SK-N-SH (cell line): Measurements from ENCODE around the gene CALML6. TPM values are rescaled to one million over a fixed set of nuclear protein-coding genes. Genes with fewer than 3 reads are reported as not detected.

ENCODE experiments used
- CTCF ChIA-PET: fragments of 300-600, 350-600 bp; formaldehyde crosslinking; extraction: SDS; loops from one replicate; lab custom pipeline; 2021; lab: Yijun Ruan, JAX
- POLR2A ChIA-PET: fragments of 350-600 bp; sonication (Branson Sonifier 250); formaldehyde crosslinking; extraction: SDS; loops from one replicate; lab custom pipeline; 2020; ENCODE audit warnings: antibody characterized with exemption, inconsistent platforms; lab: Yijun Ruan, JAX
- DNase-seq: peaks from one replicate; pipeline ENCODE4 v3.0.0; 2012
- H2AFZ ChIP-seq: fragments of 200-600 bp; sonication (generic); 2 replicates; pipeline ENCODE4 v1.8.1; 2016; ENCODE audit warnings: antibody characterized with exemption, mild to moderate bottlenecking, low read depth
- H3F3A ChIP-seq: fragments of 200-600 bp; sonication (generic); replicated peaks from 2 replicates; pipeline ENCODE3; 2016; ENCODE audit warnings: antibody characterized with exemption, mild to moderate bottlenecking; ENCODE audit not compliant: insufficient read depth
- H3K27ac ChIP-seq, 2 experiments: fragments of 200-500 bp in 1 of 2; fragments of 200-600 bp in 1 of 2; sonication (Bioruptor generic) in 1 of 2; sonication (generic), shearing (Covaris generic) in 1 of 2; 2 replicates each; pipeline versions ENCODE4 v1.5.1 to v1.6.1; 2014 to 2016; ENCODE audit warnings: low read depth in 2 of 2, inconsistent platforms in 1 of 2, low read length in 1 of 2, mild to moderate bottlenecking in 1 of 2, mixed read lengths in 1 of 2
- H3K27me3 ChIP-seq: fragments of 200-600 bp; sonication (generic), shearing (Covaris generic); 2 replicates; pipeline ENCODE4 v1.6.1; 2016; ENCODE audit warnings: mixed run types; ENCODE audit not compliant: insufficient read depth
- H3K36me3 ChIP-seq, 2 experiments: fragments of 200-500 bp in 1 of 2; fragments of 200-600 bp in 1 of 2; sonication (Bioruptor generic) in 1 of 2; sonication (generic) in 1 of 2; replicated peaks in 1 of 2; 2 replicates each; pipeline versions ENCODE3 to v1.5.1; 2014 to 2016; ENCODE audit warnings: low read length in 1 of 2, mild to moderate bottlenecking in 1 of 2; ENCODE audit not compliant: insufficient read depth in 2 of 2, control insufficient read depth in 1 of 2
- H3K4me1 ChIP-seq, 2 experiments: fragments of 200-500 bp in 1 of 2; fragments of 200-600 bp in 1 of 2; sonication (Bioruptor generic) in 1 of 2; sonication (generic), shearing (Covaris generic) in 1 of 2; 2 replicates each; pipeline versions ENCODE4 v1.5.1 to v1.6.1; 2014 to 2016; ENCODE audit warnings: low read depth in 1 of 2, low read length in 1 of 2, mixed run types in 1 of 2; ENCODE audit not compliant: insufficient read depth in 2 of 2, control insufficient read depth in 1 of 2
- H3K4me2 ChIP-seq: fragments of 200-600 bp; sonication (generic), shearing (Covaris generic); 2 replicates; pipeline ENCODE4 v1.6.1; 2017; ENCODE audit warnings: mixed run types
- H3K4me3 ChIP-seq, 2 experiments: fragments of 200-500 bp in 1 of 2; fragments of 200-600 bp in 1 of 2; sonication (Bioruptor generic) in 1 of 2; sonication (generic), shearing (Covaris generic) in 1 of 2; 2 replicates each; pipeline versions ENCODE4 v1.5.1 to v1.8.1; 2014 to 2016; ENCODE audit warnings: low read depth in 2 of 2, inconsistent platforms in 1 of 2, low read length in 1 of 2, mild to moderate bottlenecking in 1 of 2, mixed read lengths in 1 of 2, moderate library complexity in 1 of 2
- H3K79me2 ChIP-seq: fragments of 200-600 bp; sonication (generic); 2 replicates; pipeline ENCODE4 v1.8.1; 2017; ENCODE audit warnings: mild to moderate bottlenecking; ENCODE audit not compliant: insufficient read depth
- H3K9ac ChIP-seq: fragments of 200-600 bp; sonication (generic); 2 replicates; pipeline ENCODE4 v1.6.1; 2017; ENCODE audit warnings: mixed run types
- H3K9me2 ChIP-seq: fragments of 200-600 bp; sonication (generic); 2 replicates; pipeline ENCODE4 v1.6.1; 2017; ENCODE audit warnings: mixed run types
- H3K9me3 ChIP-seq: fragments of 200-600 bp; sonication (generic); 2 replicates; pipeline ENCODE4 v1.6.1; 2017; ENCODE audit warnings: mixed run types, mild to moderate bottlenecking, moderate library complexity
- H4K20me1 ChIP-seq: fragments of 200-600 bp; sonication (generic); 2 replicates; pipeline ENCODE4 v1.6.1; 2017; ENCODE audit warnings: mild to moderate bottlenecking, mixed run types; ENCODE audit not compliant: insufficient read depth
- CHD2 ChIP-seq: fragments of 150-350 bp; IDR thresholded peaks from 2 replicates; pipeline ENCODE4 v1.6.1; 2018; ENCODE audit warnings: low read length; ENCODE audit not compliant: partially characterized antibody
- ELF1 ChIP-seq: IDR thresholded peaks from 2 replicates; pipeline ENCODE4 v1.4.0; 2012
- EP300 ChIP-seq, 2 experiments: IDR thresholded peaks; 2 replicates each; pipeline versions ENCODE4 v1.4.0 to v1.6.1; 2012; ENCODE audit warnings: borderline replicate concordance in 1 of 2, low read depth in 1 of 2, low read length in 1 of 2
- EZH2phosphoT487 ChIP-seq: fragments of 200-600 bp; sonication (generic); IDR thresholded peaks from 2 replicates; pipeline ENCODE4 v1.6.1; 2017; ENCODE audit warnings: low read depth, mixed run types, mild to moderate bottlenecking, antibody characterized with exemption, moderate library complexity, borderline replicate concordance
- GABPA ChIP-seq: IDR thresholded peaks from 2 replicates; pipeline ENCODE4 v1.4.0; 2012; ENCODE audit warnings: low read depth, mild to moderate bottlenecking
- MEF2A ChIP-seq: IDR thresholded peaks from 2 replicates; pipeline ENCODE4 v1.4.0; 2012; ENCODE audit warnings: low read depth, borderline replicate concordance
- NRF1 ChIP-seq: IDR thresholded peaks from 2 replicates; pipeline ENCODE4 v1.6.1; 2012; ENCODE audit warnings: low read depth, mild to moderate bottlenecking, low read length
- RCOR1 ChIP-seq: fragments of 150-350 bp; IDR thresholded peaks from 2 replicates; pipeline ENCODE4 v1.6.1; 2017; ENCODE audit warnings: antibody characterized with exemption, low read length
- RXRA ChIP-seq: IDR thresholded peaks from 2 replicates; pipeline ENCODE4 v1.4.0; 2012; ENCODE audit warnings: low read depth, mild to moderate bottlenecking, borderline replicate concordance
- SIN3A ChIP-seq: IDR thresholded peaks from 2 replicates; pipeline ENCODE4 v1.6.1; 2012; ENCODE audit warnings: low read depth, mild to moderate bottlenecking, low read length, moderate library complexity, borderline replicate concordance
- TAF1 ChIP-seq: IDR thresholded peaks from 2 replicates; pipeline ENCODE4 v1.6.1; 2012; ENCODE audit warnings: low read depth, mild to moderate bottlenecking, low read length, moderate library complexity, borderline replicate concordance
- YY1 ChIP-seq: IDR thresholded peaks from 2 replicates; pipeline ENCODE4 v1.4.0; 2012; ENCODE audit warnings: low read depth, mild to moderate bottlenecking
- ZBTB33 ChIP-seq: IDR thresholded peaks from 2 replicates; pipeline ENCODE4 v1.4.0; 2012; ENCODE audit warnings: low read depth, borderline replicate concordance
- WGBS: methylation state at CpG from one replicate; pipeline ENCODE4 v1.1.6; 2017; ENCODE audit warnings: low lambda C conversion rate; 5-methylcytosine and 5-hydroxymethylcytosine counted together
- polyA plus RNA-seq, 3 experiments: library from polyadenylated mRNA; depleted of rRNA; stranded (reverse); fragments of >200 nt; gene quantifications; 2 replicates each; pipeline ENCODE4 v1.2.3, GENCODE V29; 2012
- TF ChIP-seq, protein P1 (sequence below): IDR thresholded peaks from 2 replicates; pipeline ENCODE4 v1.4.0; 2012; ENCODE audit warnings: low read depth, borderline replicate concordance
- TF ChIP-seq, protein P2 (sequence below): IDR thresholded peaks from 2 replicates; pipeline ENCODE4 v1.4.0; 2012; ENCODE audit warnings: low read depth

The CALML6 gene
- polyA plus RNA-seq, 1 of the 3 experiments (the other 2 are of a cell fraction) = 0.87 TPM

- TF ChIP-seq GABPA (no peak), EZH2phosphoT487 (no peak), RXRA (no peak), RCOR1 (no peak), EP300 (IDR thresholded peaks at IDR 0.05; ENCODE audit: borderline replicate concordance in 1 of 2, low read depth in 1 of 2, low read length in 1 of 2) (no peak)
- TF ChIP-seq, protein P1, sequence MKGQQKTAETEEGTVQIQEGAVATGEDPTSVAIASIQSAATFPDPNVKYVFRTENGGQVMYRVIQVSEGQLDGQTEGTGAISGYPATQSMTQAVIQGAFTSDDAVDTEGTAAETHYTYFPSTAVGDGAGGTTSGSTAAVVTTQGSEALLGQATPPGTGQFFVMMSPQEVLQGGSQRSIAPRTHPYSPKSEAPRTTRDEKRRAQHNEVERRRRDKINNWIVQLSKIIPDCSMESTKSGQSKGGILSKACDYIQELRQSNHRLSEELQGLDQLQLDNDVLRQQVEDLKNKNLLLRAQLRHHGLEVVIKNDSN = no peak
Observed at GRCh38 chr1:1960480-1961196, 45.6 kb downstream of the CALML6 start (continued).

DNA sequence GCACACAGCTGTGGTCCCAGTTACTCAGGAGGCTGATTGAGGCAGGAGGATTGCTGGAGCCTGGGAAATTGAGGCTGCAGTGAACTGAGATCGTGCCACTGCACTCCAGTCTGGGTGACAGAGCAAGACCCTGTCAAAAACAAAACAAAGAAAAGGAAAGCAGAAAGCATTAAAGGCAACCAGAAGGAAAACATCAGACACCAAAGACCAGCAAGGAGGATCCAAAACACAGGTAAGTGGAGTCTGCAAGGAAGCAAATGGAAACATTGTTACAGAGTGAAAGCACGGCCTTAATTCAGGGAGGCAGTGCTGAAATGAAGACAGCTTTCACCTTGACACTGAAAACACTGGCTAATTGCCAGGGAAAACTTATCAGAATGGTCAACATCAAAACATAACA is 47.7 kb downstream of the CALML6 start:
- H3K27me3 ChIP-seq = no peaks in the 10 kb centered on the region
- no peak for DNase-seq
- CTCF ChIA-PET = interaction anchor here (3.9 to 10.4 kb wide), 3 partner anchors 21 to 80 kb away, joined by 27 to 268 read pairs (median 58); no protein-coding TSS in a partner anchor
- no peaks in the 10 kb centered on the region for H3K79me2 ChIP-seq
- H3K9me2 ChIP-seq = no peaks in the 10 kb centered on the region
- no peaks in the 10 kb centered on the region for H3K9me3 ChIP-seq
- H4K20me1 ChIP-seq = no peaks in the 10 kb centered on the region
- no peaks in the 10 kb centered on the region for H3K36me3 ChIP-seq
- H3F3A ChIP-seq = no peaks in the 10 kb centered on the region
- H2AFZ ChIP-seq = no peak overlapping the region
- no peak for TF ChIP-seq SIN3A
- no peak for TF ChIP-seq YY1
- no peak for TF ChIP-seq TAF1
- TF ChIP-seq, protein P2, sequence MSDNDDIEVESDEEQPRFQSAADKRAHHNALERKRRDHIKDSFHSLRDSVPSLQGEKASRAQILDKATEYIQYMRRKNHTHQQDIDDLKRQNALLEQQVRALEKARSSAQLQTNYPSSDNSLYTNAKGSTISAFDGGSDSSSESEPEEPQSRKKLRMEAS = no peak
- no peak for TF ChIP-seq NRF1
- no peak for TF ChIP-seq ELF1
- no peak for TF ChIP-seq MEF2A
- no peak for TF ChIP-seq EZH2phosphoT487
- no peak for TF ChIP-seq CHD2
- TF ChIP-seq EP300 (IDR thresholded peaks at IDR 0.05; ENCODE audit: borderline replicate concordance in 1 of 2, low read depth in 1 of 2, low read length in 1 of 2) = no peak
- TF ChIP-seq ZBTB33 = no peak
- no peak overlapping the region for H3K4me3 ChIP-seq
- H3K4me1 ChIP-seq = peaks cover 0 to 5% of the 10 kb centered on the region in 2 experiments; a peak in 1 of 4 replicates
- no peak overlapping the region for H3K9ac ChIP-seq
- H3K4me2 ChIP-seq = no peak overlapping the region
- H3K27ac ChIP-seq = no peak overlapping the region
- POLR2A ChIA-PET = no interaction called here
- 73% methylated on average over 2 of the region's 2 CpGs for WGBS
